H9 (cell line): ENCODE results near the gene ARID1A. TPM values are rescaled to one million over a fixed set of nuclear protein-coding genes. Genes with fewer than 3 reads are reported as not detected.

Experiments used
- DNase-seq: peaks from one replicate; pipeline ENCODE4 v3.0.0-alpha.2; 2017
- H2AFZ ChIP-seq: one replicate; pipeline ENCODE4 v1.6.1; 2013; ENCODE audit warnings: mild to moderate bottlenecking, low read length, control low read depth, moderate library complexity
- H2AK5ac ChIP-seq: 2 replicates; pipeline ENCODE4 v1.6.1; 2013; ENCODE audit warnings: low read length, control low read depth, mixed read lengths; ENCODE audit not compliant: insufficient read length
- H2BK120ac ChIP-seq: one replicate; pipeline ENCODE4 v1.6.1; 2013; ENCODE audit warnings: low read depth, mild to moderate bottlenecking, low read length, control low read depth, inconsistent platforms; ENCODE audit not compliant: poor library complexity, severe bottlenecking
- H2BK12ac ChIP-seq: 2 replicates; pipeline ENCODE4 v1.6.1; 2013; ENCODE audit warnings: low read length, control low read depth, mixed read lengths, low read depth; ENCODE audit not compliant: insufficient read length
- H2BK15ac ChIP-seq: 2 replicates; pipeline ENCODE4 v1.6.1; 2013; ENCODE audit warnings: low read depth, low read length, control low read depth
- H2BK20ac ChIP-seq: one replicate; pipeline ENCODE4 v1.6.1; 2013; ENCODE audit warnings: low read depth, mild to moderate bottlenecking, low read length, control low read depth, inconsistent platforms; ENCODE audit not compliant: poor library complexity, severe bottlenecking
- H2BK5ac ChIP-seq: 2 replicates; pipeline ENCODE4 v1.6.1; 2013; ENCODE audit warnings: low read length, control low read depth, mixed read lengths; ENCODE audit not compliant: insufficient read length
- H3K14ac ChIP-seq: 2 replicates; pipeline ENCODE4 v1.6.1; 2013; ENCODE audit warnings: low read length, control low read depth; ENCODE audit not compliant: insufficient read depth
- H3K18ac ChIP-seq: 2 replicates; pipeline ENCODE4 v1.6.1; 2013; ENCODE audit warnings: low read depth, mild to moderate bottlenecking, mixed read lengths, low read length, control low read depth; ENCODE audit not compliant: insufficient read length
- H3K23ac ChIP-seq: 2 replicates; pipeline ENCODE4 v1.6.1; 2013; ENCODE audit warnings: low read length, control low read depth, mixed read lengths, low read depth; ENCODE audit not compliant: insufficient read length
- H3K23me2 ChIP-seq: 2 replicates; pipeline ENCODE4 v1.6.1; 2013; ENCODE audit warnings: low read depth, mild to moderate bottlenecking, mixed read lengths, low read length, control low read depth; ENCODE audit not compliant: insufficient read length, poor library complexity, severe bottlenecking
- H3K27ac ChIP-seq: 2 replicates; pipeline ENCODE4 v1.5.1; 2013; ENCODE audit warnings: low read length, control low read depth, mixed read lengths, low read depth; ENCODE audit not compliant: insufficient read length
- H3K27me3 ChIP-seq: 2 replicates; pipeline ENCODE4 v1.6.1; 2013; ENCODE audit warnings: low read length, control low read depth, inconsistent platforms; ENCODE audit not compliant: insufficient read depth
- H3K4ac ChIP-seq: 2 replicates; pipeline ENCODE4 v1.6.1; 2013; ENCODE audit warnings: low read depth, mild to moderate bottlenecking, control low read depth, inconsistent platforms, low read length, moderate library complexity
- H3K4me1 ChIP-seq: 2 replicates; pipeline ENCODE4 v1.6.1; 2013; ENCODE audit warnings: low read length, control low read depth, inconsistent platforms; ENCODE audit not compliant: insufficient read depth
- H3K4me2 ChIP-seq: 2 replicates; pipeline ENCODE4 v1.6.1; 2013; ENCODE audit warnings: low read length, control low read depth, mixed read lengths; ENCODE audit not compliant: insufficient read length, insufficient read depth
- H3K56ac ChIP-seq: 2 replicates; pipeline ENCODE4 v1.6.1; 2013; ENCODE audit warnings: low read depth, mild to moderate bottlenecking, mixed read lengths, low read length, control low read depth; ENCODE audit not compliant: insufficient read length
- H3K79me1 ChIP-seq: 2 replicates; pipeline ENCODE4 v1.6.1; 2013; ENCODE audit warnings: low read depth, mild to moderate bottlenecking, moderate library complexity, low read length, control low read depth, inconsistent platforms; ENCODE audit not compliant: insufficient read depth, poor library complexity, severe bottlenecking
- H3K79me2 ChIP-seq: 2 replicates; pipeline ENCODE4 v1.6.1; 2013; ENCODE audit warnings: low read length, control low read depth, inconsistent platforms; ENCODE audit not compliant: insufficient read depth
- H3K9ac ChIP-seq: 2 replicates; pipeline ENCODE4 v1.6.1; 2013; ENCODE audit warnings: low read length, control low read depth, mixed read lengths; ENCODE audit not compliant: insufficient read length; ENCODE audit errors: extremely low read depth
- H3K9me3 ChIP-seq: one replicate; pipeline ENCODE4 v1.6.1; 2013; ENCODE audit warnings: low read depth, low read length, inconsistent platforms; ENCODE audit not compliant: control insufficient read depth
- H3T11ph ChIP-seq: one replicate; pipeline ENCODE4 v1.6.1; 2013; ENCODE audit warnings: mild to moderate bottlenecking, low read length, control low read depth, inconsistent platforms
- H4K20me1 ChIP-seq: one replicate; pipeline ENCODE4 v1.6.1; 2013; ENCODE audit not compliant: control insufficient read depth, insufficient read length, insufficient read depth
- H4K5ac ChIP-seq: 2 replicates; pipeline ENCODE4 v1.6.1; 2013; ENCODE audit warnings: low read depth, mild to moderate bottlenecking, mixed read lengths, low read length, control low read depth; ENCODE audit not compliant: insufficient read length
- H4K8ac ChIP-seq: replicated peaks from 2 replicates; pipeline ENCODE4 v1.6.1; 2013; ENCODE audit warnings: low read length, control low read depth, mixed read lengths, low read depth; ENCODE audit not compliant: insufficient read length
- H4K91ac ChIP-seq: 2 replicates; pipeline ENCODE4 v1.6.1; 2013; ENCODE audit warnings: low read depth, mild to moderate bottlenecking, moderate library complexity, mixed read lengths, low read length, control low read depth; ENCODE audit not compliant: insufficient read length
- H3K27ac Mint-ChIP-seq, 3 experiments: 2 replicates in 2 of 3; 3 replicates in 1 of 3; pipeline ENCODE4 v1.8.0; 2020 to 2021; ENCODE audit warnings: mixed read lengths in 3 of 3, mild to moderate bottlenecking in 1 of 3, moderate library complexity in 1 of 3
- H3K27me3 Mint-ChIP-seq: 2 replicates; pipeline ENCODE4 v1.8.0; 2021; ENCODE audit warnings: low read depth, mild to moderate bottlenecking, moderate library complexity, mixed read lengths
- H3K36me3 Mint-ChIP-seq, 3 experiments: 2 replicates in 2 of 3; 3 replicates in 1 of 3; pipeline ENCODE4 v1.8.0; 2020 to 2021; ENCODE audit warnings: low read depth in 3 of 3, mixed read lengths in 3 of 3; ENCODE audit not compliant: insufficient read depth in 1 of 3
- H3K4me1 Mint-ChIP-seq, 2 experiments: 2 replicates each; pipeline ENCODE4 v1.8.0; 2020; ENCODE audit warnings: mixed read lengths in 2 of 2
- H3K4me3 Mint-ChIP-seq, 2 experiments: 2 replicates in 1 of 2; 3 replicates in 1 of 2; pipeline ENCODE4 v1.8.0; 2020 to 2021; ENCODE audit warnings: mild to moderate bottlenecking in 2 of 2, mixed read lengths in 2 of 2, moderate library complexity in 1 of 2
- H3K9me3 Mint-ChIP-seq, 2 experiments: 2 replicates in 1 of 2; 3 replicates in 1 of 2; pipeline ENCODE4 v1.8.0; 2020; ENCODE audit warnings: mild to moderate bottlenecking in 2 of 2, mixed read lengths in 2 of 2, moderate library complexity in 1 of 2
- WGBS: extraction: QIAGEN DNeasy Blood & Tissue Kit; methylation state at CpG from one replicate; pipeline ENCODE4 v1.1.7; 2013; ENCODE audit warnings: missing lambda C conversion rate, low lambda C conversion rate, mixed read lengths; ENCODE audit not compliant: insufficient read length; ENCODE audit errors: extremely low coverage; 5-methylcytosine and 5-hydroxymethylcytosine counted together
- total RNA-seq: library from RNA; stranded (reverse); gene quantifications from 2 replicates; pipeline ENCODE4 v1.2.1, GENCODE V29; 2021
- TF ChIP-seq, protein P1 (sequence below): fragments of 200-600 bp; sonication (generic); conservative IDR thresholded peaks from 3 replicates; pipeline ENCODE4 v1.8.0; 2021; ENCODE audit warnings: antibody characterized with exemption, mild to moderate bottlenecking

The ARID1A gene
- total RNA-seq, 1 experiment from 2014 or later: 147 TPM

DNA sequence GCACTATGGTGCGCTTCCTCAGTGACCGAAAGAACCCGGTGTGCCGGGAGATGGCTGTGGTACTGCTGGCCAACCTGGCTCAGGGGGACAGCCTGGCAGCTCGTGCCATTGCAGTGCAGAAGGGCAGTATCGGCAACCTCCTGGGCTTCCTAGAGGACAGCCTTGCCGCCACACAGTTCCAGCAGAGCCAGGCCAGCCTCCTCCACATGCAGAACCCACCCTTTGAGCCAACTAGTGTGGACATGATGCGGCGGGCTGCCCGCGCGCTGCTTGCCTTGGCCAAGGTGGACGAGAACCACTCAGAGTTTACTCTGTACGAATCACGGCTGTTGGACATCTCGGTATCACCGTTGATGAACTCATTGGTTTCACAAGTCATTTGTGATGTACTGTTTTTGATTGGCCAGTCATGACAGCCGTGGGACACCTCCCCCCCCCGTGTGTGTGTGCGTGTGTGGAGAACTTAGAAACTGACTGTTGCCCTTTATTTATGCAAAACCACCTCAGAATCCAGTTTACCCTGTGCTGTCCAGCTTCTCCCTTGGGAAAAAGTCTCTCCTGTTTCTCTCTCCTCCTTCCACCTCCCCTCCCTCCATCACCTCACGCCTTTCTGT, 84.6 kb downstream of the ARID1A start:
- no peak overlapping the region for H3K4me2 ChIP-seq
- no peak overlapping the region for H2BK120ac ChIP-seq
- no peak overlapping the region for H4K5ac ChIP-seq
- TF ChIP-seq, protein P1, sequence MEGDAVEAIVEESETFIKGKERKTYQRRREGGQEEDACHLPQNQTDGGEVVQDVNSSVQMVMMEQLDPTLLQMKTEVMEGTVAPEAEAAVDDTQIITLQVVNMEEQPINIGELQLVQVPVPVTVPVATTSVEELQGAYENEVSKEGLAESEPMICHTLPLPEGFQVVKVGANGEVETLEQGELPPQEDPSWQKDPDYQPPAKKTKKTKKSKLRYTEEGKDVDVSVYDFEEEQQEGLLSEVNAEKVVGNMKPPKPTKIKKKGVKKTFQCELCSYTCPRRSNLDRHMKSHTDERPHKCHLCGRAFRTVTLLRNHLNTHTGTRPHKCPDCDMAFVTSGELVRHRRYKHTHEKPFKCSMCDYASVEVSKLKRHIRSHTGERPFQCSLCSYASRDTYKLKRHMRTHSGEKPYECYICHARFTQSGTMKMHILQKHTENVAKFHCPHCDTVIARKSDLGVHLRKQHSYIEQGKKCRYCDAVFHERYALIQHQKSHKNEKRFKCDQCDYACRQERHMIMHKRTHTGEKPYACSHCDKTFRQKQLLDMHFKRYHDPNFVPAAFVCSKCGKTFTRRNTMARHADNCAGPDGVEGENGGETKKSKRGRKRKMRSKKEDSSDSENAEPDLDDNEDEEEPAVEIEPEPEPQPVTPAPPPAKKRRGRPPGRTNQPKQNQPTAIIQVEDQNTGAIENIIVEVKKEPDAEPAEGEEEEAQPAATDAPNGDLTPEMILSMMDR: no peak
- H3K27me3 ChIP-seq: no peaks in the 10 kb centered on the region
- H3K14ac ChIP-seq: no peak overlapping the region
- no peak overlapping the region for H2BK5ac ChIP-seq
- no peak overlapping the region for H3T11ph ChIP-seq
- H3K9me3 Mint-ChIP-seq: no peaks in the 10 kb centered on the region
- H3K4me1 ChIP-seq: 0 out of 2 replicates have a peak, but pooled peaks cover 2% of the 10 kb centered on the region
- no peak overlapping the region for H3K23ac ChIP-seq
- H4K8ac ChIP-seq: no peak overlapping the region
- no peak overlapping the region for H3K9ac ChIP-seq
- H3K4me1 Mint-ChIP-seq: peaks cover 25 to 29% of the 10 kb centered on the region in 2 experiments
- no peak overlapping the region for H3K4ac ChIP-seq
- H3K36me3 Mint-ChIP-seq: peaks cover 33 to 74% (median 62%) of the 10 kb centered on the region in 3 experiments
- H3K27ac Mint-ChIP-seq: peak overlapping the region in 1 of 3 experiments; percentile 95; a peak in 1 of 7 replicates
- no peaks in the 10 kb centered on the region for H3K79me2 ChIP-seq
- H4K91ac ChIP-seq: no peak overlapping the region
- no peak for DNase-seq
- H3K9me3 ChIP-seq: no peaks in the 10 kb centered on the region
- no peak overlapping the region for H2BK12ac ChIP-seq
- no peak overlapping the region for H3K56ac ChIP-seq
- H2AK5ac ChIP-seq: no peak overlapping the region
- no peaks in the 10 kb centered on the region for H4K20me1 ChIP-seq
- no peaks in the 10 kb centered on the region for H3K27me3 Mint-ChIP-seq
- H3K27ac ChIP-seq: no peak overlapping the region
- H3K18ac ChIP-seq: no peak overlapping the region
- no peak overlapping the region for H2AFZ ChIP-seq
- no peak overlapping the region for H3K4me3 Mint-ChIP-seq
- H2BK15ac ChIP-seq: no peak overlapping the region
- H3K79me1 ChIP-seq: no peaks in the 10 kb centered on the region
- H3K23me2 ChIP-seq: no peaks in the 10 kb centered on the region
- no peak overlapping the region for H2BK20ac ChIP-seq
- WGBS: no CpG with 5 or more reads among the region's 21 CpGs
